Gastroesophageal sphincter (tissue), 4 donors: Measurements from ENCODE around the gene BAMBI. TPM values are rescaled to one million over a fixed set of nuclear protein-coding genes. Genes with fewer than 3 reads are reported as not detected.
"Not testable (repeated sequence)": the region's sequence is repeated elsewhere in the genome, so short reads cannot be mapped to it uniquely, and the experiment has no call there.

Experiments used
- ATAC-seq: fragments of 150-250 bp; one replicate; pipeline ENCODE4 v1.9.1; 2016; ENCODE audit warnings: mild to moderate bottlenecking, moderate library complexity
- H3K27ac ChIP-seq, 4 donors: fragments of 200-600 bp; sonication (generic) in 3 of 4; 1 replicate in 3 of 4; 2 replicates in 1 of 4; pipeline ENCODE4 v1.5.1; 2016 to 2019
- H3K27me3 ChIP-seq: fragments of 200-600 bp; sonication (generic); one replicate; pipeline ENCODE4 v1.5.1; 2019
- H3K36me3 ChIP-seq, 2 donors: fragments of 200-600 bp; sonication (generic); one replicate each; pipeline ENCODE4 v1.5.1; 2019; ENCODE audit warnings: control low read depth in 1 of 2
- H3K4me1 ChIP-seq, 3 donors: fragments of 200-600 bp; sonication (generic); 1 replicate in 2 of 3; 2 replicates in 1 of 3; pipeline ENCODE4 v1.5.1; 2016 to 2019; ENCODE audit warnings: control low read depth in 2 of 3
- H3K4me3 ChIP-seq, 2 donors: fragments of 200-600 bp; sonication (generic); one replicate each; pipeline ENCODE4 v1.5.1; 2019; ENCODE audit warnings: mild to moderate bottlenecking in 1 of 2, moderate library complexity in 1 of 2
- H3K9me3 ChIP-seq, 3 donors: fragments of 200-600 bp; sonication (generic); one replicate each; pipeline ENCODE4 v1.5.1; 2017 to 2019; ENCODE audit warnings: control low read depth in 2 of 3
- EP300 ChIP-seq: sonication (generic); formaldehyde crosslinking; IDR thresholded peaks from one replicate; pipeline ENCODE4 v1.6.1; 2017; ENCODE audit warnings: antibody characterized with exemption, mild to moderate bottlenecking
- POLR2A ChIP-seq, 2 donors: fragments of 450-650 bp; IDR thresholded peaks; one replicate each; pipeline ENCODE4 v1.6.1; 2017; ENCODE audit warnings: antibody characterized with exemption in 2 of 2, mild to moderate bottlenecking in 2 of 2, moderate library complexity in 1 of 2
- POLR2AphosphoS5 ChIP-seq: sonication (generic); formaldehyde crosslinking; IDR thresholded peaks from one replicate; pipeline ENCODE4 v1.6.1; 2017; ENCODE audit warnings: antibody characterized with exemption
- WGBS, 2 donors: methylation state at CpG; one replicate each; pipeline ENCODE4 v1.1.5; 2018; ENCODE audit warnings: low coverage in 1 of 2; 5-methylcytosine and 5-hydroxymethylcytosine counted together
- total RNA-seq, 4 donors: library from RNA; depleted of rRNA; stranded (reverse); fragments of >200 nt; gene quantifications; one replicate each; pipeline ENCODE4 v1.1.0, GENCODE V29; 2016
- TF ChIP-seq, protein P1 (sequence below), 4 experiments: fragments of 200-600 bp in 2 of 4; fragments of 450-650 bp in 2 of 4; sonication (generic) in 1 of 4; IDR thresholded peaks; one replicate each; pipeline ENCODE4 v1.5.1; 2017 to 2019; ENCODE audit warnings: antibody characterized with exemption in 4 of 4, mild to moderate bottlenecking in 2 of 4, moderate library complexity in 2 of 4

Gene BAMBI
- total RNA-seq, 4 donors from 2014 or later, result 5.6 to 6.0 (median 5.8) TPM

DNA sequence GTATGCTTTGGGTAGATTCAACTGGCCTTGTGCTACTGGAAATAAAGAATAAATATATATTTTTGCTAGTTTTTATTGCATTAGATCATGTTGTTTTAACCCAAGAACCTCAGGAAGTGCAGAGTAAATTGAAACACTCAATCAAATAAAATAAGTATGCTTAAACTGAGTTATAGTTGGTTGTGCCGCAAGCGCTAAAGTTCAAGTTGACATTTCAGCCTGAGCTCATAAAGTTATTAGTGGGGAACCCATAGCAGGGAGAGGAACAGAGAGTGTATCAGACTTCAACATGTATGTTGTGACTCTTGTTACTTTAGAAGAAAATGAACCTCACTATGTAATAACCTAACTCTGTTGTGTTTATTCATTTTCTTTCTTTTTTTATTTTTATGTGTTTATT lies 25.2 kb upstream of the BAMBI start:
- peaks cover 0 to 12% (median 0%) of the 10 kb centered on the region in 3 donors for H3K9me3 ChIP-seq
- peaks cover 7% of the 10 kb centered on the region for H3K27me3 ChIP-seq
- no peak overlapping the region for H3K4me3 ChIP-seq
- no peaks in the 10 kb centered on the region for H3K36me3 ChIP-seq
- no peaks in the 10 kb centered on the region for H3K4me1 ChIP-seq
- TF ChIP-seq, protein P1, sequence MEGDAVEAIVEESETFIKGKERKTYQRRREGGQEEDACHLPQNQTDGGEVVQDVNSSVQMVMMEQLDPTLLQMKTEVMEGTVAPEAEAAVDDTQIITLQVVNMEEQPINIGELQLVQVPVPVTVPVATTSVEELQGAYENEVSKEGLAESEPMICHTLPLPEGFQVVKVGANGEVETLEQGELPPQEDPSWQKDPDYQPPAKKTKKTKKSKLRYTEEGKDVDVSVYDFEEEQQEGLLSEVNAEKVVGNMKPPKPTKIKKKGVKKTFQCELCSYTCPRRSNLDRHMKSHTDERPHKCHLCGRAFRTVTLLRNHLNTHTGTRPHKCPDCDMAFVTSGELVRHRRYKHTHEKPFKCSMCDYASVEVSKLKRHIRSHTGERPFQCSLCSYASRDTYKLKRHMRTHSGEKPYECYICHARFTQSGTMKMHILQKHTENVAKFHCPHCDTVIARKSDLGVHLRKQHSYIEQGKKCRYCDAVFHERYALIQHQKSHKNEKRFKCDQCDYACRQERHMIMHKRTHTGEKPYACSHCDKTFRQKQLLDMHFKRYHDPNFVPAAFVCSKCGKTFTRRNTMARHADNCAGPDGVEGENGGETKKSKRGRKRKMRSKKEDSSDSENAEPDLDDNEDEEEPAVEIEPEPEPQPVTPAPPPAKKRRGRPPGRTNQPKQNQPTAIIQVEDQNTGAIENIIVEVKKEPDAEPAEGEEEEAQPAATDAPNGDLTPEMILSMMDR (IDR thresholded peaks at IDR 0.05), result no peak
- no peak for TF ChIP-seq POLR2A (IDR thresholded peaks at IDR 0.05)
- TF ChIP-seq EP300, result no peak
- no peak for TF ChIP-seq POLR2AphosphoS5
- H3K27ac ChIP-seq, result no peak overlapping the region
- WGBS, 2 donors, result 48 to 98% methylated on average over 2 of the region's 2 CpGs
- ATAC-seq, result no peak

DNA sequence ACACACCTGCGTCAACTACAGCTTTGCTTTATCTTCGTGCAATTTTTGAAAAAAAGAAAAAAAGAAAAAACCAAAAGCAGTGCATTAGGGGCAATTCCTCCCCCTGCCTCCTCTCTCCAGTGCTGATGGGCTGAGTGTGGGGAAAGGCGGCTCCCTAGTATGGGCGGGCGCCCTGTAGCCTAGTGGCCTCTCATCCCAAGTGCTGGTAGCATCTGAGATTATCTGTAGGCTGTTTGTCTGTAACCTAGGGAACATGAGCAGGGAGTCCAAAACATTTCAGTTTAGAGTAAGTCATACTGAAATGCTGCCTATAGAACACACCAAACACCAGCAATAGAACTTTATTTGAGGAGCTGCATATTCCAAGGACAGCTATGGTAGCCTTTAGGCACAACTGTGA lies 24.6 kb upstream of the BAMBI start:
- ATAC-seq, result no peak
- Histone ChIP-seq H3K4me3 (no peak overlapping the region), H3K36me3 (no peaks in the 10 kb centered on the region), H3K27me3 (peaks cover 7% of the 10 kb centered on the region), H3K4me1 (no peaks in the 10 kb centered on the region), H3K9me3 (peaks cover 0 to 12% (median 0%) of the 10 kb centered on the region in 3 donors), H3K27ac (no peak overlapping the region)
- TF ChIP-seq, protein P1 (IDR thresholded peaks at IDR 0.05), result no peak
- no peak for TF ChIP-seq POLR2A (IDR thresholded peaks at IDR 0.05)
- no peak for TF ChIP-seq EP300
- 88 to 89% methylated on average over 3 to 5 of the region's 5 CpGs for WGBS, 2 donors

DNA sequence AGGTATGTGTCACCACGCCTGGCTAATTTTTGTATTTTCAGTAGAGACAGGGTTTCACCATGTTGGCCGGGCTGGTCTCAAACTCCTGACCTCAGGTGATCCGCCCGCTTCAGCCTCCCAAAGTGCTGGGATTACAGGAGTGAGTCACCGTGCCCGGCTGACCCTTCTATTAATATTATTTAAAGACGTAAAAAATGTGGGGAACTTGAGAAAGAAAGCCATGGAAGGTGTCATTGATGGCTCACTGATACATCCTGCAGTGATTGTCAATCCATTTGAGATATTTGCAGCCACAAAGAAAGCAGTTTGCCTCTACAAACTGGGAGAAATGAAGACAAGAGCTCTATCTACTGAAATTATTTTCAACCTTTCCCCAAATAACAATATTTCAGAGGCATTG lies 18.5 kb upstream of the BAMBI start:
- WGBS, 2 donors, result 66 to 69% methylated on average over 5 to 6 of the region's 7 CpGs
- H3K27me3 ChIP-seq, H3K27ac ChIP-seq, H3K36me3 ChIP-seq, ATAC-seq, H3K9me3 ChIP-seq, H3K4me3 ChIP-seq, H3K4me1 ChIP-seq: not testable (repeated sequence)

DNA sequence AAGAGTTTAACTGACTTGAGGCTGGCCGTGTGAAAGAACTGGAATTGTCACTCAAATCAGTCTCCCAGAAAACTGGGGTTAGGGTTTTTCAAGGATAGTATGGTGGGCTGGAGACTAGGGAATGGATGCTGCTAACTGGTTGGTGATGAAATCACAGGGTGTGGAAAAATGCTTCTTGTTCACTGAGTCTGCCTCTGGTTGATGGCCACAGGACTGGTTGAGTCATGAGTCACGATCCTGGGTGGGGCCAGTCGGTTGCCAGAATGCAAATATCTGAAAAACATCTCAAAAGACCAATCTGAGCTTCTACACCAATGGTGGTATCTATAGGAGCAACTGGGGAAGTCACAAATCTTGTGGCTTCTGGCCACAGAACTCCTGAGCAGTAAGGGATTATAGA lies 16.3 kb upstream of the BAMBI start:
- H3K27ac ChIP-seq, result no peak overlapping the region
- no peaks in the 10 kb centered on the region for H3K9me3 ChIP-seq
- H3K27me3 ChIP-seq, result peaks cover 9% of the 10 kb centered on the region
- 42 to 80% methylated on average over 1 to 3 of the region's 3 CpGs for WGBS, 2 donors
- ATAC-seq, result no peak
- no peak overlapping the region for H3K4me3 ChIP-seq
- TF ChIP-seq POLR2A (IDR thresholded peaks at IDR 0.05), result no peak
- TF ChIP-seq, protein P1 (IDR thresholded peaks at IDR 0.05), result no peak
- no peak for TF ChIP-seq POLR2AphosphoS5
- TF ChIP-seq EP300, result no peak
- H3K4me1 ChIP-seq, result peaks cover 0 to 8% (median 0%) of the 10 kb centered on the region in 3 donors
- H3K36me3 ChIP-seq, result no peaks in the 10 kb centered on the region

DNA sequence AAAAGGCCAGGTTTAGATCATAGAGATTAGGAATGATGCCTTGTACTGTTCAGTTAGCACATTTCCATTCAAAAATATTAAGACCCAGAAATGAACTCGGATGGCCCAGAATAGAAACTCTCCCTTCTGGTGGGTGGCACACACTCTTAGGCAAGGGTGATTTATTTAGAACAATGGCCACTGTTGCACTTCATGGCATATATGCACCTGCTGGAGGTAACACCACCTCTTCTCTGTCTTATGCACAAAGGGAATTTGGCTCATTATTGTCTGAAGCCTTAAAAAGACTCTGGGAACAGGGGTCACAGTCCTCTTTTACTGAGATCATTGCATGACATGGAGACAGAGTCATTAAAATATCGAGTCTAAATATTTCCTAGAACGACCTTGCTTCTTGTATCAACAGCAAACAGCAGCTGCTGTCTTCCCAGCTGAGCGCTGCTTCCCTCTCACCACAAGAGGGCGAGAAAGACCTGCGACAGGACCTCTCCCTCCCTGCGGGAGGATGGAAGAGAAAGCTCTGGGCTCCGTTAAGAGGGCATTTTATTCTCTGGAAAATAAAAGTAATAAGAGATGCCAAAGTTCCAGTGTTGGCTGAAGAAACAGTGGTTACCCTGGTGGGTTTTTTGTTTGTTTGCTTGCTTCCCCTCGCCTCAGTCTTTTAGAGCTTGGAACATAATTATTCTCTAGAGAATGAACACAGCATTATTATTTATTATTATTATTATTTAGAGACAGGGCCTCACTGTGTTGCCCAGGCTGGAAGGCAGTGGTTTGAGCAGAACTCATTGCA lies 13.5 kb upstream of the BAMBI start:
- no peak for TF ChIP-seq EP300
- TF ChIP-seq, protein P1 (IDR thresholded peaks at IDR 0.05), result peak; percentile 89 to 95 (median 92)

More for the DNA sequence above, 13.5 kb upstream of the BAMBI start:
- peak; percentile 82 for ATAC-seq
- H3K27ac ChIP-seq, result peak overlapping the region in 1 of 4 donors; percentile 11
- H3K9me3 ChIP-seq, result no peaks in the 10 kb centered on the region
- 7 to 11% methylated on average over 8 to 9 of the region's 9 CpGs for WGBS, 2 donors
- no peaks in the 10 kb centered on the region for H3K36me3 ChIP-seq
- peaks cover 0 to 15% (median 7%) of the 10 kb centered on the region in 3 donors for H3K4me1 ChIP-seq
- H3K27me3 ChIP-seq, result peaks cover 37% of the 10 kb centered on the region
- H3K4me3 ChIP-seq, result no peak overlapping the region
